Stimulated activated CD8-positive, alpha-beta memory T cell treated with anti-CD3 and anti-CD28 coated beads, Interleukin-7, amount 100 ng/mL, for 24 hours (primary cell): ENCODE data around the gene KLHL14.
"Not testable (repeated sequence)": the region's sequence is repeated elsewhere in the genome, so short reads cannot be mapped to it uniquely, and the experiment has no call there.

Experiments
- DNase-seq: peaks from one replicate; pipeline ENCODE4 v3.0.0-alpha.2; 2020; ENCODE audit warnings: low read depth

The KLHL14 gene

DNA sequence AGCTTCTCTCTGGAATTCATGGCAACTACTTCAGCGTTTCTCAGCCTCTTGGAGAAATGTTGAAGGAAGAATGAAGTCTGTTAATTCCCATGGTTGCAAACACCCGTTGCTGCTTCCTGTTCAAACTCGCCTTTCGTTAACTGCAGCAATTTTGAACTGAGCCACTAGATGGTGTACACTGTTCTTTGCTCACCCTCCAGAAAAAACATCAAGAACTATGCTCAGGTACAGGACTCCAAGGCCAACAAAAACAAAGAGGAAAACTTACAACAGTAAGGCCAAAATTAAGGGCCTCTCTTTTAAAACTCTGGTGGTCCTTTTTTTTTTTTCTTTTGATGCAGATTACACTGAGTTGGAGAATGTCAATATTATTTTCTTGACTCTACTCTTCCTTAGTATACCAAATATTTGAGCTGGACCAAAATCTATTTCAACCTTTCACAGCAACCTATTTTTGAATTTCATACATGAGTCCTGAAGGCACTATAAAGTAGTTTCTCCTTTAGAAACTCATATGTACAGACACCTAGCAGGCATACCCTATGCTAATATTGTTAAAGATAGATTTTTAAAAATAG is 58.2 kb downstream of the KLHL14 start:
- DNase-seq: no peak

DNA sequence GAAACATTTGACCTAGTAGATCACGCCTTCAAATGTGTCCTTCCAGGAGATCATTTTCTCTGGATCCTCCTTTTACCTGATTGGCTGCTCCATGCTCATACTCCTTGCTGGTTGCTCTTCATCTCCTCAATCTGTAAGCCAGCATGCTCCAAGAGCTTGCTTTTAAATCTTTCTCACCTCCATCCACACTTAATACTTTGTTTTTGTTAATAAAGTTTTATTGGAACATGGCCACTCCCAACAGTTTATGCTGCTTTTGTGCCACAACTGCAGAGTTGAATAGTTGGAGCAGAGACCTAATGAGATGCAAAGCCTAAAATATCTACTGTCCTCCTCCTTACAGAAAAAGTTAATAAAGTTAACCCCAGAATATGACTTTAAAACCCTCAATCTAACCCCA is 60.0 kb downstream of the KLHL14 start:
- DNase-seq: no peak

DNA sequence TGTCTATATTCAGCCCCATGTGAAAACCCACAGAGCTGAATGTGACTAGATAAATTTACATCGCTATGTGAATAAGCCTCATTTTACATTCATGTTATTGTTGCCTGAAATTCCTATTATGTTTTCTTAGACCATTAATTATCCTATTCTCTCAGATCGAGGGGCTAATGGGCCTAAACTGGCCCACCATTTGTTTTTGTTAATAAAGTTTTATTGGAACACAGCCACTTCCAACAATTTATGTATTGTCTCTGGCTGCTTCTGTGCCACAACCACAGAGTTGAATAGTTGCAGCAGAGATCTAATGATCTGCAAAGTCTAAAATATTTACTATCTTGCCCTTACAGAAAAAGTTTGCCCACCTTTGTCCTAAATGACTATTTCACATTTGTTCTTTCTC is 61.0 kb downstream of the KLHL14 start:
- no peak for DNase-seq

DNA sequence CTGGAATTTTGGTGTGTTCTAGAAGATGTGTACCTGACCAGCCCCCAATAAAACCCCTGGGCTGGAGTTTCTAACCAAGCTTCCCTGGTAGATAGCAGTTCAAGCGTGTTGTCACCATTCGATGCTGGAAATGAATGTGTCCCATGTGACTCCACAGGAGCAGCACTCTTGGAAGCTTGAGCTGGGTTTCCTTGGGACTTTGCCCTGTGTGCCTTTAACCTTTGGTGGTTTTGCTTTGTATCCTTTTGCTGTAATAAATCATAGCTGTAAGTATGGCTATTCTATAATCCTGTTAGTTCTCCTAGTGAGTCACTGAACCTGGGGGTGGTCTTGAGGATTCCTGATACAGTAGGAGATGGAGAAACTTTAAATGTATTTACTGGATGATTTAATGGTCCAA is 65.2 kb downstream of the KLHL14 start:
- DNase-seq: no peak

DNA sequence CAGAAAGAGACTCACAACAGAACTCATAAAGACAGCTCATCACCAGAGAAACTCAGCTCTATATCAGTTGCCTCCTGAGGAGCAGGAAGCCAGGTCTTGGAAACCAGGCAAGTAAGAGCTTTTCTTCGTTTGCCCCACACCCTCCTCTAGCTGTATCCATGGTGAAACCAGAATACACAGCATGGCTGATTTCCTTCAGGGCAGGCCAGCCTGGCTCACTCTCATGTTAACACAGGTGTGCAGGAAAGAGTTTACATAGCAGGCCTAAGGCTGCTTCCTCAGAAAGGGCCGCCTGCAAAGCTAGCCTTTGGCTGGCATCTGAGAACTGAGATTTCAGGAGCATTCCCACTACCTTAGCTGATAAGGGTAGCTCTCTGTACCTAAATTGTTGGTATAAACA is 65.7 kb downstream of the KLHL14 start:
- no peak for DNase-seq

DNA sequence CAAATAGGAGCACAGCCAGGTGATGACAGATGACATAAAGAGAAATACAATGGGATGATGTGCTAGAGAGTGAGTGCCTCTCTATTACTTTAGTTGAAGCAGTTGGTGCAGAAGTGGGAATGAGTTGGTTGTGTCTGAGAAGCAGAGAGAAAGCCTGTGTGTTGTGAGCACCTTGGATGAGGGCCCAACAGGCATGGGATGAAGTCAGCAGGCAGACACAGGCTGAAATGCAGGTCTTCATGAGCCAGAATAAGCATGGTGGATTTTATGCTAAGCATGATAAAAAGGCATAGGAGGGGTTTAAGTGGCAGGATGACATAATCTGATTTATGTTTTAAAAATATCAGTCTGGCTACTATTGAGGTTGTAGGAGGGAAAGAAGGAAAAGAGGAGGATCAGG is 71.5 kb downstream of the KLHL14 start:
- no peak for DNase-seq

DNA sequence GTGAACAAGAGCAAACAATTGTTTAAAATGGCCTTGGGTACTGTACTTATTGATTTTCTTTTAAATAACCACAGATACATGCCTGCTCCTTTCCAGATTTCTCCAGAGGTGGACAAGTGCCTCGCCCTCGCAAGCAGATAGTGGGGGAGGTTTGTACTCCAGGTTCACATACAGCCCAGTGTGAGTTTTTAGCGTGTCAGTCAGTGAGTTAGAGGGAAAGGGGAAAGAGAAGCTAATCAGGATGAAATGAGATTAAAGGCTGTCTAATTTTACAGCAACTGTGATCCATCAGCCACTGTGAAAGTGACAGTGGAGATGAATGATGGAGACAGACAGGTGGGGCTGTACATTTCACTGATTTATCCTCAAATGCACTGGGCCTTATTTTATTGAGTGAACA is 74.7 kb downstream of the KLHL14 start:
- DNase-seq: no peak

DNA sequence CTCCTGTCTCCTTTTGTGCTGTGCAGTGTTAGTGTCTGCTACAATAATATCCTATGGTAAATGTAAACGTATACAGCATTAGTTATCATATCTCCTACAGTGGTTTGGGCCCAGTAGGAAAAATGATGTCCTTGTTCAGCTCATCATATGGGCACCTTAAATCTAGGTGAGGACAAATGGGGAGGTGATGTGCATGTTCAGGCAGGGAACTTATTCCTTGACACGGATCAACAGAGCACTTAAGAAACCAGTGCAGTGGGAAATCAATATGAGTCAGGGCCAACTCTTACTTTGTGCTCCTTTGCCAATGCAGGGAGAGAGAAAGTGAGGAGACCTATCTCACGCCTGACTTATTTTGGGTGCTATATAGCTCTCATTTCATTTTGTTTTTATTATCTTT is 76.4 kb downstream of the KLHL14 start:
- no peak for DNase-seq

DNA sequence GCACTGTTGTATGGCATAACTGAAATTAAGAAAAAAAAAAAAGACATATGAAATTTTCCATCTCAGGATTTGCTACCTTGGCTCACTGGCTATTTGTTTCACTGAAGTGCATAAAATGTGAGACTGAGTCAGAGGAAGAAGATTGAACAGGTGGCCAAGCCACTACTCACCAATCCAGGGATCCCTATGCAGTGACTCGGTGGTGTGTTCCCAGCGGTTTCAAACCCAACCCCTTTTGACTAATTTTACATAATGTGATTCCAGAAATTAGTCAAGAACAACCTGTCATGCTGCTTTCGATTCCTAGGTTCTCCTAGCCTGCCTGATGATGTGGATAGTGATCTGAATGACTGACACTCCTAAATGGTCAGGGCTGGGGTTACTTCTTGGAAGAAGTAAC is 77.3 kb downstream of the KLHL14 start:
- no peak for DNase-seq

DNA sequence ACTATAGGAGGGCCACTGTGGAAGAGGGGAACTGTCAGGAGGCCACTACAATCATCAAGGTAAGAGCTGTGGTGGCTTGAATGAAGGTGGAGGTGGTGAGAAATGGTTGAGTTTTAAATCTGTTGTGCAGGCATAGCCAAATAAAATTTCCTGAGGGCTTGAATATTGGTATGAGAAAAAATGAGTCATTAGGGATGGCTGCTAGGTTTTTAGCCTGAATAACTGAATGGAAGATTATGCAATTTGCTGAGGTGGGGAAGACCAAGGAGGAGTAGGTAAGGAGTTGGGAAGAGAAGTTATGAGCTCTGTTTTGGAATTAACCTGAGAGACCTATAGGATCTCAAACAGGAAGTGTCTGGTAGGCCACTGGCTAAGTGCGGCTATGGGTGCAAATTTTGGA is 84.0 kb downstream of the KLHL14 start:
- no peak for DNase-seq

DNA sequence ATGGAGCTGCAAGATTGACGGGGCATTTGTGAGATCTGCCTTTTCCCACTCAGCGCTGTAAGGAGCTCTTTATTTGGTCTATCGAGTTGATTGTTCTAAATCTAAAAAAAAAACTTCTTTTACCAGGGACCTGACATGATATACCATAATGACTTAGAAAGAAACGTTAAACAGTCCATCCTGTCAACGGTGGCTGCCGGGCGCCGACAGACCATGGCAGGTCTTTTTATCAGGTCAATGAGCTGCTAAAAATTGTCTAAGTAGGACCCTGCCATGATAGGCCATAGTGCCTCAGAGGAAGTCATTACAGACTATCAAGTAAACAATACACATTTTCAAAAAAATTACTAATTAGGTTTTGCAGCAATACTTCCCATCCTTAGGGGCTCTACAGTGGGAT is 87.9 kb downstream of the KLHL14 start:
- DNase-seq: no peak

DNA sequence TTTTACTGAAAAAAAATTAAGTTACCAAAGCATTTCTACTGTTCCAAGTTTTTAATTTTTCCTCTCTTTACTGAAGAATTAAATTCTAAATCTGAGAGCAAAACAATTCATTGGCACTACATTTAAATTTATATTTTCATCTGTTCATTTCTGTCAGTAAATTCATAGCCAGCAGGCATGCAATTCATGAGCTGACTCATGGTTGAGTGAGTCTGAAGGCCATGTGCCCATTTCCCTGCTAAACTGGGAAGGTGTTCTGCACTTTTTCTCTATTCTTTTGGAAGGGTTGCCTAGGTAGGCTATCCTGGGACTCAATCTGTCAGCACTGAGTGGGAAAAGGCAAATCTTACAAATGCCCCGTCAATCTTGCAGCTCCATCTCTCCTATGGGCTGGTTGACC is 88.7 kb downstream of the KLHL14 start:
- DNase-seq: no peak

DNA sequence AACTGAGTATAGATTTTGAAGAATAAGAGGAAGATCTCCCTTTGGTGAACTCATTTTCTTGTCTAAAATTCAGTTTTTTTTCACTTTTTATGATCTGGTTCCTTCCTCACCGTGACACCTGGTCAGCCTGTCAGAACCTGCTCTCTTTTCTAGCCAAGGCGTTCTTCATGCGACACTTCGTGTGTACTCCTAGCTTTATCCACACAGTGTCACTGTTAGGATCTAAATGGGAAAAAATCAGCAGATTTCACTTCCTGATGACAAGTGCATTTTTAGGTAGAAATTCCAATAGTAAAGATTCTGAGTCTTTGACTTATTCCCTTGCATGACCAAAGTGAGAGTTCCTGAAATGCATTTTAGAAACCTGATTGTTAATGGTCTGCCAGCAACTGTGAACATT is 89.8 kb downstream of the KLHL14 start:
- no peak for DNase-seq

DNA sequence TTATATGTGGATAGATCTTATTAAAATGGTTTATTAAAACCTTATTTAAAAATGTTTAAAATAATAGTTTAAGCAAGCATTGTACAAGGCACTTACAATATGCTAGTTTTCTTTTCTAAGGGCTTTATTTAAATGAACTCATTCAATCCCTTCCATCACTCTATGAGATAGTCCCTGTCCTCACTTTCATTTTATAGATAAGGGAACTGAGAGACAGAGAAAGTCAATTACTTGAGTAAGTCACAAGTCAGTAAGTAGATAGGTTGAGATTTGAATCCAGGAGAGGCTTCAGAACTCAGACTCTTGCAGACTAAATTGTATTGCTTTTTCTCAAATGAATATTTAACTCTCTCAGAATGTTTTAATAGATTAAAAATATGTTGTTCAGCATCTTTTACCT is 95.2 kb downstream of the KLHL14 start:
- no peak for DNase-seq

DNA sequence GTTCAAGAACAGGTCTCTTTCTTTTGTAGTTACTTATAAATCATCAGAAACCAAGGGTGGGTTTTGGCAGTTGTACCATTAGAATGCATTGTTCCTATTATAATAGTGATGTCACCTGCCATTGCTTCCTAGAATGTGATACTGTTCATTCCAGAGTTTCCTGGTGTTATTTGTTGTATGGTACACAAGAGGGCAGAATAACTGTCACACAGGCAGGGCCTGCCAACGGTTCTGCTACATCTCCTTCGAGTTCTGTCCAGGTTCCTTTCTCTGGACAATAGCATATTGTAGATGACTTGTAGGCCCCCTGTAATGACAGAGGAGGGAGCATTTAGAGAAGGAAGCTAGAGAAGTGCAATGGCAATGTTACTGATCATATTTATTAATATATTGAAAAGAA is 98.3 kb downstream of the KLHL14 start:
- DNase-seq: no peak

DNA sequence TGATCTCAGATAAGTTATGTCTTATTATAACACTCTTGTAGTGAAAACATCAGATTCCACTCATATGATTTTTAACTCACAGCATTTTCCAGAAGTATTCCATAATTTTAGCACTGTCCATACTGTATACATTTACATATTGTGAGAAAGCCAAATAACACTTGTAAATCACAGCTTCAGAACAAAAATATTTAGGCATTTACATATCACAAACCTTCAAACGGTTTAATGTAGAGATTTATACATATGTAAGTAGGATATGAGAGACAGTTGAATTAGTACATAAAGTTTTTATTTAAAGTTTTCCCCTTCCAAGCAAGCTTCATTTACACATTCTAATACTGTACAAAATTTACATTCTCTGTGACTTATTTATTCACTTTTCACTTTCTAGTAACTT is 100.4 kb downstream of the KLHL14 start:
- DNase-seq: no peak

DNA sequence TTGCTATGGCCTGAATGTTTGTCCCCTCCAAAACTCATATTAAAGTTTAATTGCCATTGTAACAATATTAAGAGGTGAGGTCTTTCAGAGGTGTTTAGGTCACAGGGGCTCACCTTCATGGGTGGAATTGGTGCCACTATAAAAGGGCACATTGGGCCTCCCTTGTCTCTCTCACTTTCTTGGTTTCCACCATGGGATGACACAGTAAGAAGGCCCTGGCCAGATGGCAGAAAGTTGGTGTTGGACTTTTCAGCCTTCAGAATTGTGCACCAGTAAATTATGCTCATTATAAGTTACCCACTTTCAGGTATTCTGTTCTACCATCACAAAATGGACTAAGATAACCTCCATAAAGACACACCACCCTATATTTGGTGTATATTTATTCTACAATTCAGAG is 102.1 kb downstream of the KLHL14 start:
- no peak for DNase-seq

DNA sequence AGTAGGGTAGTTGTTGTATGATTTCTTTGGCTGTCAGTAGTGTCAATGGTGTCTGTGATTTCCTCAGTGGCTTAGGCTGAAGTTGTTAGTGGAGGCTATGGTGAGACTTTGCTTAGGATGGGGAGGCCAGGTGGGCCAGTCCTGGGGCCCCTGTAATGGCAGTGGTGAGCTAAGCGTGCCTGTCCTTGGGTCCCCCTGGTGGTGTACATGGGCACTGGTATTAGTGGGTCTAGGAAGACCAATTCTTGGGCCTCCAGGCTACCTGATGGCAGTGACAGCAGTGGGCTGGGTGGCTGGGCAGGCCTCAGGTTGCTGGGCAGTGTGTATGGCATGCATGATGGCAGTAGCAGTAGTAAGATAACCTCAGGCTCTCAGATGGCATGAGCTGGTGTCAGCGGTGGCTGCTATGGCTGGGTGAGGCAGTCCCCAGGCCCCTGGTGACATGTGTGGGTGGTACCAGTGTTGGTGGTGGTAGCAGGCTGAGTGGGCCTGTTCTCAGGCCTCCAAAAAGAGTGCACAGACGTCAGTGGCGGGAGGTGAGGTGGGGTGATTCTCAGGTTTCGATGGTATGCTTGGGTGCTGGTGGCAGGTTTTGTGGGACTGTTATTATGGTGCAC is 103.2 kb downstream of the KLHL14 start:
- DNase-seq: no peak

DNA sequence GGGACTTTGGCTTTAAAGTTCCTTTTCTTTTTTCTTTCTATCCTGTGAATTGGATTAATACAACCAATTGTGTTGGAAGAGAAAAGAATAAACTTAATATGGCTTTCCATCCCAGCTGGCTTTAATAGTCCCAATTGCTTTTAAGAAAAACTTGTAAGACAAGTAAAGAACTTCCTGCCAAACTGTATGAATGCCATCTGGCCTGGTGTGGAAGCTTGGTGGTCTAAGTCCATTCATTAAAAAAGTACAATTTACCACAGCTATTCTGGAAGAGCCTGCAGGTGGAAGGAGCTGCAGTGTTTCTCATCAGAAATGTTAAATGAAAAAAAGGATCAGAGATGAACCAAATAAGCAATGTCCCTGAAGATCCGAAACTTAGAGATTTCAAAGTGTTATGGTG is 103.9 kb downstream of the KLHL14 start:
- DNase-seq: no peak

DNA sequence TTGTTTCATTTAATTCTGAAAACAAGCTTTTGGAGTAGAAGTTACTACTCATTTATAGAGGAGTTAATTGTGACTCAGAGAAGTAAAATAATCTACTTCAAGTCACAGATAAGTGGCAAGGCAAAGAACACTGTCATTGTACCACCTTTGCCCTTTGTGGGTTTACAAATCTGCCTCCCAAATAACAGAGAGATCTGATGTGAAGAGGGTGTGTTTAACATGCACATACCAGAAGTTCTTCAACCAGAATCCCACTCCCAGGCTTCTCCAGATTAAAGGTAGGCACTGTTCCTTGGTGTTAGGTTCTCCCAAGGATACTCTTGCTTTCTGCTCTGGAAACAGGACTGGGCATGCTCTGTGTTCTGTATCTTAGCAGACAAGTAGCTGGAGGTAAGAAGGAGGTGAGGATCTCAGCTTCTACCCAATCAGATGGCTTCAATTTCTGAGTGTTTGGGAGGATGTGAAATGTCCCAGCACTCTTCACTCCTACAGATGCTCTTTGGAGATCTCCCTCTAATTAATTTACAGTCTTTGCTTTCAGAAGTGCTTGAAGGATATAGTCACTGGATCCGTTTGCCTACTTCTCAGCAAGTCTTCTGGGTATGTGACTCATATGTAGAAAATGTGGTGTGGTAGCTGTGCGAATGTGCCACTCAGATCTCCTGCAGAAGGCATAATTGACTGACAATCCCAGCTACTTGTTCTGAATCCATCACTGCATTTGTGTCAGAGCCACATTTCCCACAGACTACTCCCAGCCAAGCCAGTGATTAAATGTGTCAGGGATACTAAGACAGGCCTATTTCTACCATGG is 111.1 kb downstream of the KLHL14 start:
- no peak for DNase-seq

DNA sequence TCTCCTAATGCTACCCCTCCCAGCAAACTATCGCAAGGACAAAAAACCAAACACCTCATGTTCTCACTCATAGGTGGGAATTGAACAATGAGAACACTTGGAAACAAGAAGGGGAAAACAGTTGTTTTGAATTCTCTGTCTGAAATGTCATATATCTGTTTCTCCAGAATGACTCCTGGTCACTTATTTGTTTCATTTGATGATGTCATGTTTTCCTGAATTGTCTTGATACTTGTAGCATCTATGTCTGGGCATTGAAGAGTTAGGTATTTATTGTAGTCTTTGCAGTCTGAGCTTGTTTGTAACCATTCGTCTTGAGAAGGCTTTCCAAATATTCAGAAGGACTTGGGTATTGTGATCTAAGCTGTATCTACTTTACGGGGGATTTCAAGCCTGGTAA is 118.3 kb downstream of the KLHL14 start:
- not testable (repeated sequence) for DNase-seq

DNA sequence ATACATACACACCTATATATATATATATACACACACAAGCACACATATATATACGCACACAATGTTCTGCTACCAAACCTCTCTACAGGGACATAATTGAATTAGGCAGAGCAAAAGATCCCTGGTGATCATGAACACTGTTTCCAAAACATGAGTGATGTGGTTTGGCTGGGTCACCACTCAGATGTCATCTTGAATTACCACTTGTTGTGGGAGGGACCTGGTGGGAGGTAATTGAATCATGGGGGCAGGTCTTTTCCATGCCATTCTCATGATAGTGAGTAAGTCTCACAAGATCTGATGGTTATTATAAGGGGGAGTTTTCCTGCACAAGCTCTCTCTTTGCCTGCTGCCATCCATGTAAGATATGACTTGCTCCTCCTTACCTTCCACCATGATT is 135.2 kb downstream of the KLHL14 start:
- not testable (repeated sequence) for DNase-seq

DNA sequence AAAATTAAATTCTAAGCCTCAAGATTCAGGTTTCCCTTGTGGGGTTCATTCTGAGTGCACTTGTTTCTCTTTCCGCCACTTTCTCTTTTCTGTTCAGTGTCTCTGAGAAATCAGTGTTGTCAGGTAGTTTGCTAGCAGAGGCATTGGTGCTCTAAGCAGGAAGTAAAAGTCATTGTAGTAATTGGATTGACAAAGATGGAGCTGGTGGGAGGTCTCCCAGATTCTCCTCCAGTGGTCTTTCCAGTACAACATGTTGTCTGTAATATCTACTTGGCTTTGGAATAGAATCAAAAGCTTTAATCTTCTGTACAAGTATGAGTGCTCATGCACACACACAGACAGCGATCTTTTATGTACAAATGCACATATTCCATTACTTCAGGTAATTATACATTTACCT is 135.6 kb downstream of the KLHL14 start:
- no peak for DNase-seq
